Measurements from ENCODE around the gene DDC.

DNA sequence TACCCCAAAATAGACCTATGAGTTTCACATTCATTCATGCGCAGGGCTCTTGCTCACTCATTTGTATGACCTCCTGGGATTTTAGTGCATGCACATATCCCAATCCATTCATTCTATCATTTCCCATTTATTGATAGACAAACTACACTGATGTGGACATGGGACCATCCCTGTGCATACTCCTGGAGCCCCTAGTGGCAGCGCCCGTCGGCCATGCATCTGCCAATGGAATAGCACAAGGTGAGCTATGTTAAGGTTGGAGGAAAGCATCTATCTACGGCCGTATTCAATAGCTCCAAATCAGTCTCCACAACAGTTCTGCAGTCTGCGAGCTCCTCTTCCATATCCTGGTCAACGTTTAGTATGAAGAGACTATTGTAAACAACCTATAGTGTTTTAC, 83.3 kb downstream of the DDC start:
- TF ChIP-seq, protein P1, sequence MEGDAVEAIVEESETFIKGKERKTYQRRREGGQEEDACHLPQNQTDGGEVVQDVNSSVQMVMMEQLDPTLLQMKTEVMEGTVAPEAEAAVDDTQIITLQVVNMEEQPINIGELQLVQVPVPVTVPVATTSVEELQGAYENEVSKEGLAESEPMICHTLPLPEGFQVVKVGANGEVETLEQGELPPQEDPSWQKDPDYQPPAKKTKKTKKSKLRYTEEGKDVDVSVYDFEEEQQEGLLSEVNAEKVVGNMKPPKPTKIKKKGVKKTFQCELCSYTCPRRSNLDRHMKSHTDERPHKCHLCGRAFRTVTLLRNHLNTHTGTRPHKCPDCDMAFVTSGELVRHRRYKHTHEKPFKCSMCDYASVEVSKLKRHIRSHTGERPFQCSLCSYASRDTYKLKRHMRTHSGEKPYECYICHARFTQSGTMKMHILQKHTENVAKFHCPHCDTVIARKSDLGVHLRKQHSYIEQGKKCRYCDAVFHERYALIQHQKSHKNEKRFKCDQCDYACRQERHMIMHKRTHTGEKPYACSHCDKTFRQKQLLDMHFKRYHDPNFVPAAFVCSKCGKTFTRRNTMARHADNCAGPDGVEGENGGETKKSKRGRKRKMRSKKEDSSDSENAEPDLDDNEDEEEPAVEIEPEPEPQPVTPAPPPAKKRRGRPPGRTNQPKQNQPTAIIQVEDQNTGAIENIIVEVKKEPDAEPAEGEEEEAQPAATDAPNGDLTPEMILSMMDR (IDR thresholded peaks at IDR 0.05; ENCODE audit: low read depth, low read length): 0 out of 2 replicates have a peak, but pooled peaks have one; percentile 6
- no peak for TF ChIP-seq EZH2phosphoT487 (IDR thresholded peaks at IDR 0.05; ENCODE audit: low read depth)
